ENCODE results near the gene ARL15.

The ARL15 gene

DNA sequence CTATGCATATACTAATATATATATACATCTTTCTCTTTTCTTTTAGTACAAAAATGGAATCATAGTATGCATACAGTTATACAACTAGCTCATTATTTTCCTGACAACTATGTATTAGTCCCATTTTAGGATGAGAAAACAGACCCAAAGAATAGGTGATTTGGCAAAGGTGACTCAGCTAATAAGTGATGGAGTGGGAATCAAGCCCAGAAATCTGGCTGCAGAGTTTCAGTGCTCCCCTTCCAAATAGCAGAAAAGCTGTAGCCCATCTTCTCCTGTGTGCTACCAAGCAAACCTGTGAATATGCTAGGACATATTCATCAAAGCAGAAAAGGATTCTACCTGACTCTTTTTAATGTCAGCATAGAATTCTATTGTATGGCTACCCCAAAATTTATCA, 114.7 kb downstream of the ARL15 start:
- no peak for DNase-seq

DNA sequence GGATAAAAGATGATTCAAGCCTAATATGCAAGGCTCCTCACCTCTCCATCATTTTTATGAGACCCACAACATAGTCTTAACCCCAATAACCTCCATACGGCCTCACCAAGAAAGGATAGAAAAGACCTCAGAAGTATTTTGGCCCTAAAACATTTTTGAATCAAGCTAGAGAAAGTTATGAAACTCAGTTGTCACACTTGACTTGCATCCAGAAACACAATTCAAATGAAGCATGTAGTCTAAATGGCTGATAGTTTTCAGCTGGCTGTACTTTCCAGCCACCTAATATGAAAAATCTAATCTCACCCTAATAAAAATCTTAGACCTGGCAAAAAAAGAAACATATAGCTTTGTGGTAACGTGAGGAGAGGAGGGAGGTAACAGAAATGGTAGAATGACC, 116.1 kb downstream of the ARL15 start:
- DNase-seq: no peak

DNA sequence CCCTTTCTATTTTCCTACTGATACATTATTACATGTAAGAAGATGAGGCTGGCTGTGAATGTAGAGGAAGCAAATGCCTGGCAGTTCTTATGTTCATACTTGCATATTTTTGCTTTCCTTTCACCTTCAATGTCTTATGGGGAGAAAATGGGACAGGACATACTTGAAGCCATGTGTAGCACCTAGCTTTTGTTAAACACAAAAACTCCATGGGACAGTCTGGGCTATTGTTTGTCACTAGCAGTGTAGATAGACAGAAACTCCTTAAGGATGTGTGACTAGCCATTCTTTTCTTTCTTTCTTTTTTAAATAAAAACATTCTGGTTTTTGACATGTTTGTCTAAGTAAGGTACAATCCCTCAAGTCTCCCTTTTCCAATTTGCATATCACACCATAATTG, 122.7 kb downstream of the ARL15 start:
- DNase-seq: no peak

- DNase-seq: no peak
Measured at GRCh38 chr5:54186912-54187445, 123.4 kb downstream of the ARL15 start.

DNA sequence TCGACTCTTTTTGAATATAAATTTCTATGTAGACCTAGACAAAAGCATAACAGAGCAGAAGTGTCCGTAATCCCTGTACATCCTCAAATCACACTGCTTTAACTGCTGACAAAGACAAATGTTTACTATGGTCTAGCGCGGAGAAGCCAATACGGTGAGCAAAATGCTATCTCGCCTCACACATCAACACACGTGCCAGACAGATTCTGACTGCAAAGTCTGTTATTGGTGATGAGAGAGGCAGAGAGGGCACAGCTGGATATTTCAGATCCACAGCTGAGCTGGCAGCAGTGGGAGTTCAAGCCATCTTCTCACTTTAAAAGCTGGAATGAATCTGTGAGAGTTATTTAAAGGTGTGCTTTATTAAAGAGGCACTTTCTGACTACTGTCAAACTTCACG, 124.3 kb downstream of the ARL15 start:
- no peak for DNase-seq

DNA sequence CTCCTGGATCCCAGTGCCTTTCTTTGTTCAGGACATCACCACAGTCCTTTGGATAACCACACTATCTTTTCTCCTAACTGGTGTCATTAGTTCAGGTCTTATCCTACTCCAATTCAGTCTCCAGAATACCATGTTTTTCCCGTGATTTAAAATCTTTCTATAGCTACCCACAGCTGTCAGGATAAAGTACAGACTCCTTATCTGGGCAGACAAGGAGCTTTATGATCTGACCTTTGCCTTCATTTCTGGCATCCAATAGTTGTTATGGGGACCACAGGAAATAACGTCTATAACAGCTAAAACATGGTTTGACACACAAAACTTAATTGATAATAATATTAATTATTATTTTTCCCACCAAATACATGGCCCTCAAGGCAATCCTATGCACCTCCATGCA, 125.6 kb downstream of the ARL15 start:
- DNase-seq: no peak

DNA sequence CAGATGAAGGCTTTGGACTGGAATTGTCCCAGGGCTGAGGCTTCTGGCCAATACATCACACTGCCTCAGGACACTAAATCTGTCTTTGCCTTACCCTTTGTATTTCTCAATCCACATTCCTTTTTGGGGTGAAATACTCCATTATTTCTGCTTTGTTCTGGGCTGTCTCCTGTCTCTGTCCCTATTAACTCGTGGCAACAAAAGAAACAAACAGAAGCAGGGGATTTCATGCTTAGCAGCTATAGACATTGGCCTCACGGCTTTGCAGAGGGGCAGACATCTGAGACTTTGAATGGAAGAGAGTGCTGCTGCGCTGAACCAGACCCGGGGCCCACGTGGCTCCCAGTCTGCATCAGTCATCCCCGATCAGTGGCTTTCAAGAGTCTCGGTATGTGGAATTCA, 129.7 kb downstream of the ARL15 start:
- DNase-seq: no peak

- no peak for DNase-seq
Measured at GRCh38 chr5:54178991-54179390, 131.4 kb downstream of the ARL15 start.

DNA sequence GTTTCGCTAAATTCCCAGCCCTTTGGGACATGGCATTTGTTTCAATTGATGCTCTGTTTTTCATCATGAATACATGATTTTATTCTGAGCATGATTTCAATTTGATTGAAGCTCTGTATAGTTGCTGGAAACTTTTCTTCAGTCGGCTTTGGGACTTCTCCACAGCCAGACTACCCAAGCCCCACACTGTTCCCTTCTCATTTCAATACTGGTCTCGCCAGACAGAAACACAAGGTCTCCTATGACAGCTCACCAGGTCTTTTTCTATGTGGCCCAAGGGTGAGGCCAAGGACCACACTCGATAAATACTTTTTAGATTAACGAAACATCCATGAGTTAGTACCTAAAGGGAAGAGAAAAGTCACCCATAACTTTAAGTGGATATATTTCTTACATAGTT, 132.2 kb downstream of the ARL15 start:
- DNase-seq: no peak

GRCh38 chr5:54177058-54177457, 133.3 kb downstream of the ARL15 start:
- no peak for DNase-seq

- DNase-seq: no peak
Measured at GRCh38 chr5:54176066-54176830, 134.1 kb downstream of the ARL15 start.

DNA sequence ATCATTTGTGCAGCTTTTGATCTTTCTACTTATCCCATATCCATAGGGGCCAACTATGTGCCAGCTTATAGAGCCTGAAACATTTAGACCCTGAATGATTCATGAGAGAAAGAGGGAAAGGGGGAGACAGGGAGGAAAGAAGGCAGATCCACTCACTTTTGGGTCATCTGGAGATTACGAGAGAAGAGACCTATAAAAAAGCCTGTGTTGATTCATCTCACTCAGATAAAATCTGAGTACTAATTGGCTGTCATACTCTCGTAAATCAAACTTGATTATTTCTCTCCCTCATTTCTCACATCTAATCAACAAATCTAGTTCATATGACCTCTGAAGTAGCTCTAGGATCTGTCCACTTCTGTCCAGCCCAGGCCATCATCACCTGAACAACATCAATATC, 137.1 kb downstream of the ARL15 start:
- no peak for DNase-seq

DNA sequence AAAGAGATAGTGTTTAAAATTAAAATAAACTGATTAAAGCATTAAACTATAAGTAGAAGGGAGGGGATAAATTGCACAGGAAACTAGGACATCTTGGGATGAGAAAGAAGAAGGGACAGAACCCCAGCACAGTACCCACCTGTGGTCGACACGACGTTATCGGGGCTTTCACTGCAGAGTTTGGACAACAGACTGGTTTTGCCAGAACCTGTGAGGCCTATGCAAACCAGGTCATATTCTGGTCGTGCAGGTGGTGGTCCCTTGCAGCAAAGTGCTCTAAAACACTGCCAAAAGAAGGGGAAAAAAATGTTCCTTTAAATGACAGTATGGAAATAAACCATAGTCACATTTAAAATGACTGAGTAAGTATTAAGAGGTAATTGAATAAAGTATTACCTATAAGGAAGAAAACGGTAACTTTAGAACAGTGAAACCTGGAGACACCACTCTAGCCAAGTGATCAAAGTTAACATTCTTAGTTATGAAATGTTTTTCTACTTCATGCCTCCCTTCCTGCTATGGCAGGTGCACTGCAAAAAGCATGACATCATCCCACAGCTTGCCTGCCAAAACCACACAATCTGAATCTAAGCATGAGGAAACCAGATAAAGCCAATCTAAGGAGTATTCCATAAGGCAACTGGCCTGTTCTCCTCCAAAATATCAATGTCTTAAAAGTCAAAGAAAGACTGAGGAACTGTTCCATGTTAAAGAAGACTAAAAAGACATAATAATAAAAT, 138.6 kb downstream of the ARL15 start:
- no peak for DNase-seq

DNA sequence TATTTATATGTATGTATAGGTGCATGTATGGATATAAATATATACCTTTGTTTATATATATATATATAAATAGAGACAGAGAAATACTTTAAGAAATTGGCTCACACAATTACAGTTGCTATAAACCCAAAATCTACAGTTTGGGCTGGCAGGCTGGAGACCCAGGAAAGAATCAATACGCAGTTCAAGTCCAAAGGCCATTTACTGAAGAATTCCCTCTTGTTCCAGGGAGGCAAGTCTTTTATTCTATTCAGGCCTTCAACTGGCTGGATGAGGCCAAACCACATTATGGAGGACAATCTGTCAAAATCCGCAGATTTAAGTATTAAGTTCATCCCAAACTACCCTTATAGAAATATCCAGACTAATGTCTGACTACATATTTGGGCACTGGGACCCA, 144.7 kb downstream of the ARL15 start:
- no peak for DNase-seq

- DNase-seq: no peak
Measured at GRCh38 chr5:54162184-54162583, 148.2 kb downstream of the ARL15 start.

DNA sequence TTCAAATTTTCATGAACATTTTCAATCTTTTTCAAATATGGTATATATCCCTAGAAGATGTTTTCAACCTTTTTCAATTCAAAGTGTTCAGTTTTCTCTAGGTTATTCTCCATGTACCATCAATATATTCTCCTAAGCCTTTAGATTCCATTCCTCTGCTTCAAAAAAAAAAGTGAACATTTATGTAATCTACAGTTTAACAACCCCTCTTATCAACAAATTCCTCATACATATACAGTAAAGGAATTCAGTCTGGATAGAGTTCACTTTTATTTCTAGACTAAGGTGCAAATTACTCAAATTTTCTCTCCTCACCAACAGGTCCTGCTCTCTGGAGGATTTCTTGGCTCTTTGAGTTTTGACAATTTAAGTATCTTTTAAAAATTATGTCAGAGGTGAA, 150.0 kb downstream of the ARL15 start:
- no peak for DNase-seq

GRCh38 chr5:54159893-54160195, 150.5 kb downstream of the ARL15 start:
- no peak for DNase-seq

GRCh38 chr5:54159153-54159892, 151.1 kb downstream of the ARL15 start:
- DNase-seq: no peak

GRCh38 chr5:54156577-54156976, 153.8 kb downstream of the ARL15 start:
- no peak for DNase-seq

- no peak for DNase-seq
Measured at GRCh38 chr5:54150841-54151240, 159.5 kb downstream of the ARL15 start.

DNA sequence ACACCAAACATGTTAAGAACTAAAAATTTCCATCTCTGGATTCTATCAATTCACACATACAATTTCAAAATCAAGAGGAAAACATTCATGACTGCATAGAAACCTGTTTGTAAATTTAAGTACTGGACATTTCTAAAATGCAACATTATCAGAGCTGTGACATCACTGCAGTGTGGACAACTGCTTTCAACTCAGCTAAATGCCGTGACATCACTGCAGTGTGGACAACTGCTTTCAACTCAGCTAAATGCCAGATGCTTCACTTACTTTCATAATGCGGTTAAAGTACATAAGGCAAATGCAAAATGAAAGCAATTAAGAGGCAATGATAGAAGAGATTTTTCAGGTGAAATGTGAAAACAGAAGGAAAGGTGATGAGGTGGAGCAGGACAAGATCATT, 161.5 kb downstream of the ARL15 start:
- no peak for DNase-seq

DNA sequence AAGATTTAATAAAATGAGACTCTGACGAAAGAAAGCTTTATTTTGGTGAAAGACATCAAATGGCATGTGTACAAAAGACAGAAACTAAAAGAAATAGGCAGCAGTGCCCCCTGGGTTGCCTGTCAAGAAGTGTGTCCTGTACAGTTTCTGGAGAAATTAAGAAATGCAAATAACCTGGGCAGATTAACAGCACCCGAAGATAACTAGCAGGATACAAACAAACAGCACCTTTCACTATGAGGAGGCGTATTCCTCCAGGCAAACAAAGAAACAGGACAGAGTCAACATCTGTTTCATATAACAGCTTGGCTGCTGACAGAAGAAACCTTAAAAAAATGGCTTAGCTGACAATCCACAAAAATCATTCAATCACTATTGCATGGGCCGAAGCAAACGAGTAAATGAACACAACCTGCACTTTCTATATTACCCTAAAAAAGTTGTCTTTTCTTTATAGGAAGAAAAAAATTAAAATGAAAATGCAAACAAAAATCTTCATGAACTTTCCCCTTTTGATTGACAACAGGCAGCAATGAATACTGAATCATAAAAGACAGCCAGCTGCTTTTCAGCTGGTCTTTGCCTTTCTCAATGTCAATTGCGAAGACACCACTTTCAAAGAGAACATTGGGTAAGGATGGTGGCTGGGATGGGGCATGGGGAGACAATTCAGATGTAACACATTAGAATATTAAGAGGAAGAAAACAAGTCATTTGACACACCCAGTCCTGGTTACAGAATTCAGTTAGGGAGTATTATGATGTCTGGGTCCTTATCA, 162.1 kb downstream of the ARL15 start:
- DNase-seq: no peak

- DNase-seq: no peak
Measured at GRCh38 chr5:54146916-54147315, 163.5 kb downstream of the ARL15 start.

Data from cerebellar nuclear complex (tissue), 1 donor.